Measurements from ENCODE around the gene C1orf116.

C1orf116 gene

DNA sequence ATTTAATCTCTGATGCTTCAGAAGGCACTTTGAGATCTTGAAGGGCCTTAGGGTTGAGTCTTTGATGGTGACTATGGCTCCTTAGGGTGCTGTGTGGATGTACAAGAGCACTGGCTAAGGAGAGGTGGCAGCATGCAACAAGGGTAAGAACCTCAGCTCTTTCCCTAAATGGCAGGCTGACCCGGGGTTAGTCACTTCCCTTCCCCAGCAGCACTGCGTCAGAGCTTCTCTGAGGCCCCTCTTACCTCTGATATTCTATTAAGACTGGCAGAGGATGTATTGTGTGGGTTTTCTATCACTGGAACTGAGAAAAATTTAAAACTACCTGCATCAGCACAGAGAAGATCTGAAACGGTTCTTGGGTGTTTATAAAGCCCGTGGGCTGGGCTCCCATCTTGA, 11.8 kb downstream of the C1orf116 start:
- no peak overlapping the region for H2AFZ ChIP-seq (ENCODE audit: low read length)
- TF ChIP-seq, protein P1, sequence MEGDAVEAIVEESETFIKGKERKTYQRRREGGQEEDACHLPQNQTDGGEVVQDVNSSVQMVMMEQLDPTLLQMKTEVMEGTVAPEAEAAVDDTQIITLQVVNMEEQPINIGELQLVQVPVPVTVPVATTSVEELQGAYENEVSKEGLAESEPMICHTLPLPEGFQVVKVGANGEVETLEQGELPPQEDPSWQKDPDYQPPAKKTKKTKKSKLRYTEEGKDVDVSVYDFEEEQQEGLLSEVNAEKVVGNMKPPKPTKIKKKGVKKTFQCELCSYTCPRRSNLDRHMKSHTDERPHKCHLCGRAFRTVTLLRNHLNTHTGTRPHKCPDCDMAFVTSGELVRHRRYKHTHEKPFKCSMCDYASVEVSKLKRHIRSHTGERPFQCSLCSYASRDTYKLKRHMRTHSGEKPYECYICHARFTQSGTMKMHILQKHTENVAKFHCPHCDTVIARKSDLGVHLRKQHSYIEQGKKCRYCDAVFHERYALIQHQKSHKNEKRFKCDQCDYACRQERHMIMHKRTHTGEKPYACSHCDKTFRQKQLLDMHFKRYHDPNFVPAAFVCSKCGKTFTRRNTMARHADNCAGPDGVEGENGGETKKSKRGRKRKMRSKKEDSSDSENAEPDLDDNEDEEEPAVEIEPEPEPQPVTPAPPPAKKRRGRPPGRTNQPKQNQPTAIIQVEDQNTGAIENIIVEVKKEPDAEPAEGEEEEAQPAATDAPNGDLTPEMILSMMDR (conservative IDR thresholded peaks at IDR 0.05; ENCODE audit: low read length): no peak
- no peak for TF ChIP-seq EZH2phosphoT487 (IDR thresholded peaks at IDR 0.05; ENCODE audit: borderline replicate concordance)

DNA sequence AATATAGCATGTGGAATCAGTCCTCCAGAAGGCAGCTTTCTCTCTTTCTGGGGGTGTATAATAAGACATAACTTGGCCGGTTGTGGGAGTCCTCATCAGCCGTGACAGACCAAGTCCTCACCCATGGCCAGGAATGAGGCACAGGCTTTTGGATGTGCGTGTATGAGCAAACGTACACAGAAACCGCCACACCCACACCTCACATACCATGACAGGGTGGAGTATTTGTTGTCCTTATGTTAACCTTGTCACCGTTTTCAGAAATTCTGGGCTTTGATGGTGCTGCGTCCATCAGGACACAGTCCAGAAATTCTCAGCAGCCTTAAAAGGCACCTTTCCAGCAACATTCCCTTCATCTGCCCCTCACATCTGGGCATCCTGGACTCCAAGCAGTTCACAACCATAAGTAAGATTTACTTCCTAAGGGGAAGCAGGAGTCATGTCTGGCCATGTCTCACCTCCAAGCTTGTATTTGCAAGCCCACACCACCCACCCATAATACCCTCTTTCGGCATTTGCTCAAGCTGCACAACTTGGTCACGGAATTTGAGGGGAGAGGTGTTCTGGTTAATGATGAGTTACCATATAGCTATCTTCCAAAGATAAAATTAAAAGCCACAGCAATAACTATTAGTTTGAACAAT, 12.4 kb downstream of the C1orf116 start:
- Histone ChIP-seq H3K4me1 (ENCODE audit: insufficient read depth, low read length, poor library complexity, severe bottlenecking) (peaks cover 1% of the 10 kb centered on the region), H3K27me3 (ENCODE audit: insufficient read depth, low read length, poor library complexity, severe bottlenecking) (peaks cover under 1% of the 10 kb centered on the region), H3K9ac (ENCODE audit: low read depth, low read length, poor library complexity, severe bottlenecking) (no peak overlapping the region)

More for the DNA sequence above, 11.8 kb downstream of the C1orf116 start:
- no peak overlapping the region for H3K4me3 ChIP-seq (ENCODE audit: low read length, poor library complexity, severe bottlenecking)
- no peaks in the 10 kb centered on the region for H3K9me2 ChIP-seq (replicated peaks; ENCODE audit: low read depth, low read length)
- no peaks in the 10 kb centered on the region for H3F3A ChIP-seq (ENCODE audit: low read depth)
- H3K4me2 ChIP-seq (ENCODE audit: low read depth, low read length, poor library complexity, severe bottlenecking): no peak overlapping the region
- H3K36me3 ChIP-seq (ENCODE audit: insufficient read depth, low read length): no peaks in the 10 kb centered on the region
- H3K79me2 ChIP-seq (ENCODE audit: insufficient read depth, low read length): no peaks in the 10 kb centered on the region
- no peaks in the 10 kb centered on the region for H4K20me1 ChIP-seq (ENCODE audit: insufficient read depth, low read length, poor library complexity, severe bottlenecking)
- H3K4me1 ChIP-seq (ENCODE audit: insufficient read depth, low read length, poor library complexity, severe bottlenecking): peaks cover 3% of the 10 kb centered on the region
- H3K9ac ChIP-seq (ENCODE audit: low read depth, low read length, poor library complexity, severe bottlenecking): no peak overlapping the region
- no peaks in the 10 kb centered on the region for H3K9me3 ChIP-seq (ENCODE audit: insufficient read depth, low read depth, low read length)
- no peaks in the 10 kb centered on the region for H3K27me3 ChIP-seq (ENCODE audit: insufficient read depth, low read length, poor library complexity, severe bottlenecking)

DNA sequence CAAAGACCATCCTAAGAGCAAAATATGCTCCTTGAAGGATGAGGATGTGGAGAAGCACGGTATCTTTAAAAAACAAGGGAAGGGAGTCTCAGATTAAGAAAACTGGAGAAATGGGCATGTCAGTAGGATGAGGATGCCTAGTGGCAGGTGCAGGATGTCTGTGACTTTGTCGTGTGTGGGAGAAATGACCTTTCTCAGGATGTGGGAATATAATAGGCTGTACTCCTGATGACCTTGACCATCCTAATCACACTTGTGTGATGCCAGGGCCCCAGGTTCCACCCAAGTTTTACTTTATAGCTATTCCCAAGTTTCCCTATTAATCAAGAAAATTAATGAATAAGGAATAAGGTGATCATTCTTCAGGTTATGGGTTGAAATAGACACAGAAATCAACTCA, 12.9 kb downstream of the C1orf116 start:
- no peaks in the 10 kb centered on the region for H4K20me1 ChIP-seq (ENCODE audit: insufficient read depth, low read length, poor library complexity, severe bottlenecking)
- H3K9ac ChIP-seq (ENCODE audit: low read depth, low read length, poor library complexity, severe bottlenecking): no peak overlapping the region
- no peaks in the 10 kb centered on the region for H3F3A ChIP-seq (ENCODE audit: low read depth)
- no peaks in the 10 kb centered on the region for H3K79me2 ChIP-seq (ENCODE audit: insufficient read depth, low read length)
- no peak overlapping the region for H2AFZ ChIP-seq (ENCODE audit: low read length)
- no peaks in the 10 kb centered on the region for H3K9me2 ChIP-seq (replicated peaks; ENCODE audit: low read depth, low read length)
- no peak overlapping the region for H3K4me2 ChIP-seq (ENCODE audit: low read depth, low read length, poor library complexity, severe bottlenecking)
- no peak overlapping the region for H3K4me3 ChIP-seq (ENCODE audit: low read length, poor library complexity, severe bottlenecking)
- peaks cover 5% of the 10 kb centered on the region for H3K27me3 ChIP-seq (ENCODE audit: insufficient read depth, low read length, poor library complexity, severe bottlenecking)
- no peaks in the 10 kb centered on the region for H3K9me3 ChIP-seq (ENCODE audit: insufficient read depth, low read depth, low read length)
- TF ChIP-seq, protein P1 (conservative IDR thresholded peaks at IDR 0.05; ENCODE audit: low read length): no peak
- TF ChIP-seq EZH2phosphoT487 (IDR thresholded peaks at IDR 0.05; ENCODE audit: borderline replicate concordance): no peak
- no peaks in the 10 kb centered on the region for H3K4me1 ChIP-seq (ENCODE audit: insufficient read depth, low read length, poor library complexity, severe bottlenecking)
- H3K36me3 ChIP-seq (ENCODE audit: insufficient read depth, low read length): no peaks in the 10 kb centered on the region

More for the DNA sequence above, 12.4 kb downstream of the C1orf116 start:
- Histone ChIP-seq H3K36me3 (ENCODE audit: insufficient read depth, low read length) (no peaks in the 10 kb centered on the region), H4K20me1 (ENCODE audit: insufficient read depth, low read length, poor library complexity, severe bottlenecking) (no peaks in the 10 kb centered on the region), H3K9me3 (ENCODE audit: insufficient read depth, low read depth, low read length) (no peaks in the 10 kb centered on the region), H3K79me2 (ENCODE audit: insufficient read depth, low read length) (no peaks in the 10 kb centered on the region), H2AFZ (ENCODE audit: low read length) (no peak overlapping the region), H3K9me2 (replicated peaks; ENCODE audit: low read depth, low read length) (no peaks in the 10 kb centered on the region), H3F3A (ENCODE audit: low read depth) (no peaks in the 10 kb centered on the region), H3K4me3 (ENCODE audit: low read length, poor library complexity, severe bottlenecking) (no peak overlapping the region), H3K4me2 (ENCODE audit: low read depth, low read length, poor library complexity, severe bottlenecking) (no peak overlapping the region)
- TF ChIP-seq, protein P1 (conservative IDR thresholded peaks at IDR 0.05; ENCODE audit: low read length): no peak
- TF ChIP-seq EZH2phosphoT487 (IDR thresholded peaks at IDR 0.05; ENCODE audit: borderline replicate concordance): no peak
